Panc1 (cell line): ENCODE results near the gene ACP3. TPM values are rescaled to one million over a fixed set of nuclear protein-coding genes. Genes with fewer than 3 reads are reported as not detected.

Experiments
- ATAC-seq: fragments of 200-7000 bp; cut with Tn5 transposase; 2 replicates; pipeline ENCODE4 v1.9.1; 2020; ENCODE audit warnings: mild to moderate bottlenecking, moderate library complexity
- BruUV-seq: library from RNA; stranded (reverse); fragments of 400-500 nt; replicated peaks from 2 replicates; lab custom pipeline; 2021; lab: Mats Ljungman, UMichigan
- CTCF ChIA-PET: fragments of 300-600 bp; sonication (Branson Sonifier 250); formaldehyde crosslinking; loops from one replicate; lab custom pipeline; 2022; ENCODE audit warnings: antibody characterized with exemption; lab: Charles Lee
- POLR2A ChIA-PET: fragments of 300-600 bp; sonication (Branson Sonifier 250); formaldehyde crosslinking; loops from one replicate; lab custom pipeline; 2022; ENCODE audit warnings: antibody characterized with exemption; lab: Charles Lee
- DNase-seq: peaks from one replicate; pipeline ENCODE4 v3.0.0-alpha.2; 2010; ENCODE audit warnings: low read depth, low spot score
- H3K27ac ChIP-seq: 2 replicates; pipeline ENCODE4 v1.5.1; 2011; ENCODE audit warnings: mild to moderate bottlenecking, low read length, inconsistent platforms
- H3K27me3 ChIP-seq: fragments of 200-500 bp; sonication (Bioruptor generic); 2 replicates; pipeline ENCODE4 v1.6.0; 2014; ENCODE audit warnings: low read length, inconsistent platforms; ENCODE audit not compliant: control insufficient read depth, insufficient read depth
- H3K36me3 ChIP-seq: fragments of 200-500 bp; sonication (Bioruptor generic); 2 replicates; pipeline ENCODE4 v1.5.1; 2014; ENCODE audit warnings: inconsistent platforms, mild to moderate bottlenecking, low read length, moderate library complexity; ENCODE audit not compliant: control insufficient read depth, insufficient read depth
- H3K4me1 ChIP-seq: 2 replicates; pipeline ENCODE4 v1.5.1; 2011; ENCODE audit warnings: inconsistent platforms, mild to moderate bottlenecking, low read length, moderate library complexity; ENCODE audit not compliant: control insufficient read depth, insufficient read depth
- H3K4me3 ChIP-seq, 2 experiments: 2 replicates each; pipeline ENCODE4 v1.5.1; 2011 to 2012; ENCODE audit warnings: low read depth in 2 of 2, low read length in 2 of 2, mild to moderate bottlenecking in 2 of 2, inconsistent platforms in 1 of 2, moderate library complexity in 1 of 2
- H3K9me3 ChIP-seq: fragments of 200-500 bp; sonication (Bioruptor generic); 2 replicates; pipeline ENCODE4 v1.5.1; 2014; ENCODE audit warnings: low read depth, mild to moderate bottlenecking, inconsistent platforms, low read length, moderate library complexity; ENCODE audit not compliant: control insufficient read depth, insufficient read depth
- POLR2AphosphoS5 ChIP-seq: IDR thresholded peaks from 2 replicates; pipeline ENCODE4 v1.6.1; 2012; ENCODE audit warnings: mild to moderate bottlenecking, low read depth, low read length, moderate library complexity
- SIN3A ChIP-seq: IDR thresholded peaks from 2 replicates; pipeline ENCODE4 v1.6.1; 2012; ENCODE audit warnings: low read depth, mild to moderate bottlenecking, low read length, moderate library complexity, borderline replicate concordance; ENCODE audit not compliant: insufficient read depth
- TCF7L2 ChIP-seq: IDR thresholded peaks from 2 replicates; pipeline ENCODE4 v1.6.1; 2011; ENCODE audit warnings: mild to moderate bottlenecking, low read depth, low read length, inconsistent platforms
- in situ Hi-C: cut with HindIII; loops from 2 replicates; pipeline ENCODE4 v1.10.0; 2016; ENCODE audit warnings: low sequenced_read_pairs, low pct_unique_long_range_greater_than_20kb
- intact Hi-C: fragments of 100-400 bp; cut with micrococcal nuclease; formaldehyde crosslinking; loops from one replicate; pipeline ENCODE4 v1.10.0; 2022; ENCODE audit not compliant: unreplicated experiment
- total RNA-seq: library from RNA; stranded (reverse); gene quantifications from one replicate; pipeline ENCODE4 v1.2.1, GENCODE V29; 2021; ENCODE audit not compliant: unreplicated experiment
- TF ChIP-seq, protein P1 (sequence below), 2 experiments: IDR thresholded peaks; 2 replicates each; pipeline ENCODE4 v1.6.1; 2011 to 2012; ENCODE audit warnings: low read depth in 2 of 2, control low read depth in 1 of 2, low read length in 1 of 2, mild to moderate bottlenecking in 1 of 2, moderate library complexity in 1 of 2; ENCODE audit not compliant: insufficient read depth in 1 of 2
- TF ChIP-seq, protein P2 (sequence below): fragments of 450-650 bp; IDR thresholded peaks from 2 replicates; pipeline ENCODE4 v1.5.1; 2017; ENCODE audit warnings: mild to moderate bottlenecking

Gene ACP3
- total RNA-seq, 1 experiment from 2014 or later = not detected

DNA sequence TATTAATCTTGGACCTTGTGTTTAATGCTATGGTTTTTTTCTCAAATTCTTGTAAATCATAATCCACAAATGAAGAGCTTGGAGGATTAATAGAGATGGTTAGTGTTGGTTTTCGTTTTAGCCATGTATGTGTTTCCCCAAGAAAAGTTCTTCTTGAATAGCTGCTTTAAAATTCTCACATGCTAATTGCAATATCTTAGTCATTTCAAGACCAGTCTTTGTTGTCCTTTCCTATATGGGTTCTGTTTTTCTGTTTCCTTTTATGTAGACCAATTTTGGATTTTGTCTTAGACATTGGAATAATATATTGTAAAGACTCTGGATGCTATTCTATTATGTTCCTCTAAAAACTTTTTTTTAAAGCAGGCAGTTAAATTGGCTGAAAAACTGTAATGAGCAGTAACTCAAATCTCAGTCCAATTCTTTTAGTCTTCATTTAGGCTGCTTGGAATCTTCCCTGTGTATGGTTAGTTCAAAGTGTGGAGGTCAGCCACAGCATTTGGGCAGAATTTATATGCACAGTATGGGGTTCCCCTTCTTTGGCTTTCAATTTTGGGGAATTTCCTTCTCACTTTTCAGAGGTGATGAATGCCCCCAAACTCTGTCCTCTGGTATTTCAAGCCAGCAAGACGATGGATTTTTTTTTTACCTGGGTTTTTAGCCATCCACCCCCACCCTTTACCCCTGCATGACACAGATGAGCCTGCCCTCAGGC, 61.0 kb downstream of the ACP3 start:
- Histone ChIP-seq H3K27ac (no peak overlapping the region), H3K4me1 (no peaks in the 10 kb centered on the region), H3K4me3 (no peak overlapping the region), H3K36me3 (no peaks in the 10 kb centered on the region), H3K27me3 (peaks cover 12% of the 10 kb centered on the region; the same call in 1 of the 2 replicates), H3K9me3 (no peaks in the 10 kb centered on the region)
- in situ Hi-C loops (no loop called here), intact Hi-C loops (no loop called here)
- CTCF ChIA-PET = no interaction called here
- POLR2A ChIA-PET = no interaction called here
- no TSS peak for BruUV-seq
- TF ChIP-seq, protein P1, sequence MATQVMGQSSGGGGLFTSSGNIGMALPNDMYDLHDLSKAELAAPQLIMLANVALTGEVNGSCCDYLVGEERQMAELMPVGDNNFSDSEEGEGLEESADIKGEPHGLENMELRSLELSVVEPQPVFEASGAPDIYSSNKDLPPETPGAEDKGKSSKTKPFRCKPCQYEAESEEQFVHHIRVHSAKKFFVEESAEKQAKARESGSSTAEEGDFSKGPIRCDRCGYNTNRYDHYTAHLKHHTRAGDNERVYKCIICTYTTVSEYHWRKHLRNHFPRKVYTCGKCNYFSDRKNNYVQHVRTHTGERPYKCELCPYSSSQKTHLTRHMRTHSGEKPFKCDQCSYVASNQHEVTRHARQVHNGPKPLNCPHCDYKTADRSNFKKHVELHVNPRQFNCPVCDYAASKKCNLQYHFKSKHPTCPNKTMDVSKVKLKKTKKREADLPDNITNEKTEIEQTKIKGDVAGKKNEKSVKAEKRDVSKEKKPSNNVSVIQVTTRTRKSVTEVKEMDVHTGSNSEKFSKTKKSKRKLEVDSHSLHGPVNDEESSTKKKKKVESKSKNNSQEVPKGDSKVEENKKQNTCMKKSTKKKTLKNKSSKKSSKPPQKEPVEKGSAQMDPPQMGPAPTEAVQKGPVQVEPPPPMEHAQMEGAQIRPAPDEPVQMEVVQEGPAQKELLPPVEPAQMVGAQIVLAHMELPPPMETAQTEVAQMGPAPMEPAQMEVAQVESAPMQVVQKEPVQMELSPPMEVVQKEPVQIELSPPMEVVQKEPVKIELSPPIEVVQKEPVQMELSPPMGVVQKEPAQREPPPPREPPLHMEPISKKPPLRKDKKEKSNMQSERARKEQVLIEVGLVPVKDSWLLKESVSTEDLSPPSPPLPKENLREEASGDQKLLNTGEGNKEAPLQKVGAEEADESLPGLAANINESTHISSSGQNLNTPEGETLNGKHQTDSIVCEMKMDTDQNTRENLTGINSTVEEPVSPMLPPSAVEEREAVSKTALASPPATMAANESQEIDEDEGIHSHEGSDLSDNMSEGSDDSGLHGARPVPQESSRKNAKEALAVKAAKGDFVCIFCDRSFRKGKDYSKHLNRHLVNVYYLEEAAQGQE (IDR thresholded peaks at IDR 0.05; ENCODE audit: insufficient read depth in 1 of 2, low read depth in 2 of 2, low read length in 1 of 2) = no peak
- TF ChIP-seq, protein P2, sequence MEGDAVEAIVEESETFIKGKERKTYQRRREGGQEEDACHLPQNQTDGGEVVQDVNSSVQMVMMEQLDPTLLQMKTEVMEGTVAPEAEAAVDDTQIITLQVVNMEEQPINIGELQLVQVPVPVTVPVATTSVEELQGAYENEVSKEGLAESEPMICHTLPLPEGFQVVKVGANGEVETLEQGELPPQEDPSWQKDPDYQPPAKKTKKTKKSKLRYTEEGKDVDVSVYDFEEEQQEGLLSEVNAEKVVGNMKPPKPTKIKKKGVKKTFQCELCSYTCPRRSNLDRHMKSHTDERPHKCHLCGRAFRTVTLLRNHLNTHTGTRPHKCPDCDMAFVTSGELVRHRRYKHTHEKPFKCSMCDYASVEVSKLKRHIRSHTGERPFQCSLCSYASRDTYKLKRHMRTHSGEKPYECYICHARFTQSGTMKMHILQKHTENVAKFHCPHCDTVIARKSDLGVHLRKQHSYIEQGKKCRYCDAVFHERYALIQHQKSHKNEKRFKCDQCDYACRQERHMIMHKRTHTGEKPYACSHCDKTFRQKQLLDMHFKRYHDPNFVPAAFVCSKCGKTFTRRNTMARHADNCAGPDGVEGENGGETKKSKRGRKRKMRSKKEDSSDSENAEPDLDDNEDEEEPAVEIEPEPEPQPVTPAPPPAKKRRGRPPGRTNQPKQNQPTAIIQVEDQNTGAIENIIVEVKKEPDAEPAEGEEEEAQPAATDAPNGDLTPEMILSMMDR = no peak
- no peak for TF ChIP-seq SIN3A
- TF ChIP-seq POLR2AphosphoS5 = no peak
- no peak for TF ChIP-seq TCF7L2
- DNase-seq = no peak
- ATAC-seq = no peak

DNA sequence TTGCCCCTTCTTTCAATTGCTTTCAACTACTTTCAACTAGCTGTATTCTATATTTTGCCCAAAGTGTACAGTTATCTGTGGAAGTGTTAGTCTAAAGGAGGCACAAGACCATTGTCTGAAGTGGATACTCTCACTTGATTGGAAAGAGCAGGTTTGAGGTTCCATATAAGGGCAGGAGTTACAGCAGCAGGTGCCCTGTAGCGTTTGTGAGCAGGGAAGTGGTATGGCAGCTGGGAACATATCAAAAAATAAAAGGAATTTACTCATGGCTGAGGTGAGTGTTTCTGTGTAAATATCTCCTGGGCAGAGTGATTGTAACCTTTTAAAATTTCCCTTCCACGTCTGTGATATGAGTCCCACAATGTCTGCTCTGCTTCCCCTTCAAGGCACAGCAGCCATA, 61.6 kb downstream of the ACP3 start:
- CTCF ChIA-PET = no interaction called here
- peaks cover 12% of the 10 kb centered on the region; the same call in 1 of the 2 replicates for H3K27me3 ChIP-seq

More for the DNA sequence above, 61.6 kb downstream of the ACP3 start:
- DNase-seq = no peak
- intact Hi-C loops = no loop called here
- POLR2A ChIA-PET = no interaction called here
- H3K27ac ChIP-seq = no peak overlapping the region
- no peaks in the 10 kb centered on the region for H3K36me3 ChIP-seq
- H3K4me1 ChIP-seq = no peaks in the 10 kb centered on the region
- H3K9me3 ChIP-seq = no peaks in the 10 kb centered on the region
- no peak for ATAC-seq
- no TSS peak for BruUV-seq
- TF ChIP-seq, protein P1 (IDR thresholded peaks at IDR 0.05; ENCODE audit: insufficient read depth in 1 of 2, low read depth in 2 of 2, low read length in 1 of 2) = no peak
- no peak for TF ChIP-seq SIN3A
- in situ Hi-C loops = no loop called here
- no peak overlapping the region for H3K4me3 ChIP-seq
